WERI-Rb-1 (cell line): ENCODE measurements around the gene UFD1.

Experiments used
- DNase-seq: peaks from one replicate; pipeline ENCODE4 v3.0.0-alpha.2; 2020
- H3K27ac ChIP-seq: fragments of 250-450 bp; sonication (Bioruptor Pico); 2 replicates; pipeline ENCODE4 v1.5.1; 2020; ENCODE audit warnings: mild to moderate bottlenecking, moderate library complexity
- H3K27me3 ChIP-seq: fragments of 250-450 bp; sonication (Bioruptor Pico); 2 replicates; pipeline ENCODE4 v1.5.1; 2021; ENCODE audit warnings: mild to moderate bottlenecking, low read depth, moderate library complexity; ENCODE audit not compliant: insufficient read depth, severe bottlenecking
- H3K36me3 ChIP-seq: fragments of 250-450 bp; sonication (Bioruptor Pico); 2 replicates; pipeline ENCODE4 v1.5.1; 2020; ENCODE audit warnings: mild to moderate bottlenecking, moderate library complexity
- H3K4me3 ChIP-seq: 2 replicates; pipeline ENCODE4 v1.5.1; 2011; ENCODE audit warnings: low read depth, mild to moderate bottlenecking, control low read depth, low read length
- H3K9me3 ChIP-seq: fragments of 250-450 bp; sonication (Bioruptor Pico); 2 replicates; pipeline ENCODE4 v1.5.1; 2021; ENCODE audit warnings: mild to moderate bottlenecking, moderate library complexity; ENCODE audit not compliant: severe bottlenecking
- CTCF ChIP-seq: IDR thresholded peaks from 2 replicates; pipeline ENCODE4 v1.5.1; 2011; ENCODE audit warnings: low read depth, mild to moderate bottlenecking, control low read depth, inconsistent platforms, low read length

UFD1 gene

DNA sequence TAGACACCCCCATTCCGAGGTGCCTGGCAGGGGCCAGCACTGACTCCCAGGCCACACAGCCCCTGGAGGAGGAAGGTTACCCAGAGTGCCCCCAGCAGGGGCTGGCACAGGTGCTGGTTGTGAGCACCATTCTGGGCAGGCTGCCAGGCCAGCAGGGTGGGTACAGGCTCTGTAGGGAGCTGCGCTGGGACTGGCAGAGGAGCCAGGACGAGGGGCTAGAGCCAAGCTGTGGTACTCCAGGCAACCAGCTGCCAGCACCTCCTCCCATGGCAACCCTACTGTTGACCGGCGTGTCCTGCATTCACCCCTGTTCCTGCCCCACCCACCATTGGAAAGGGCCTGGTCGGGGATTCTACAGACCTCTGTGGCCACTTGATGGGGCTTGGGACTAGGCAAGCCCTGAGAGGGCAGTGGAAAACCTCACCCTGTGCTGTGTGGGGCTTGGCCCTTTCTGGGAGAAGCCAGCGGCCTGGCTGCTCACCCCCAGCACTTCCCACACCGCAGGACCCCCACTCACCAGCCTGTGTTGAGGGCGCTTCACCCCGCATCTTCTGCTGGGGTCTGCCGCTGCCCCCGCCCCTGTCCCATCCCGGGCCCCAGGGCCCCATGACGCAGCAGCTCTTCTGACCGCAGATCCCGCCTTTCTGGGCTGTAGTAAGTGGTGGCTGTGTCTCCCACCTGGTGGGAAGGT is 43.3 kb upstream of the UFD1 start:
- Histone ChIP-seq H3K27ac (peak overlapping the region; percentile 36), H3K9me3 (no peaks in the 10 kb centered on the region), H3K4me3 (no peak overlapping the region), H3K27me3 (no peaks in the 10 kb centered on the region), H3K36me3 (peaks cover 44% of the 10 kb centered on the region)
- DNase-seq = peak; percentile 54
- TF ChIP-seq CTCF = no peak

DNA sequence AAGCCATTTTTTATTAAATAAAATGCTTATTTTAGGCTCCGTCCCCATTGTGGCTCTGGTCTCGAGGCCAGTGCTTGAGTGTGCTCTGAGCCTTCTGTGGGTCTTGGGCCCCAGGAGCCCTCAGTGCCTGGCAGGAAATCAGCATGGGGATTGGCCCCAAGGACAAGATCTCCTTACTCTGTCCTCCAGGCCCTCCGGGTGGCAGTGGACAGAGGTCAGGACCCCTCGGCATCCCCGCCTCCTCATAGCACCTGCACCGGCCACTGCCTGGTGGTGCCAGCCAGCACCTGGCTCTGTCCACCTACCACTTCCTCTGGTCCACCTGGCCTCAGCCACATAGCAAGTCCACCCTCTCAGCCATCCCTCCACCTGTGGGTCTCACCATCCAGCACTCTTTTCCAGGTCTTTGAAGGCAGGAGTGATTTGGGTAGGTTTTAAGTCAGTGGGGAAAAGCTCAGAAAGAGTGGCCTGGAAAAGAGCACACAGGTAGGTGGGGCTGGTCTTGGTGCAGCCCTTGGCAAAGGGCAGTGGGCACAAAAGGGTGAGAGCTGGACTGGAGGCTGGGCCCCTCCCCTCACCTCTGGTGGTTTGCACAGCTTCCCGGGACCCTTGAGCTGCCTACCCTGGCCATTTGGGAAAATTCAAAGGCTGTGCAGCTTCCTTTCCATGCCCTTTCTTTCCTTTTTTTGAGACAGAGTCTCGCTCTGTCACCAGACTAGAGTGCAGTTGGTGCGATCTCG is 41.7 kb upstream of the UFD1 start:
- no peak for DNase-seq
- Histone ChIP-seq H3K27ac (no peak overlapping the region), H3K9me3 (no peaks in the 10 kb centered on the region), H3K4me3 (no peak overlapping the region), H3K27me3 (no peaks in the 10 kb centered on the region), H3K36me3 (peaks cover 59% of the 10 kb centered on the region)
- TF ChIP-seq CTCF = no peak

GRCh38 chr22:19520007-19520406 is 41.0 kb upstream of the UFD1 start:
- Histone ChIP-seq H3K36me3 (peaks cover 64% of the 10 kb centered on the region), H3K27ac (no peak overlapping the region), H3K27me3 (no peaks in the 10 kb centered on the region), H3K4me3 (no peak overlapping the region), H3K9me3 (no peaks in the 10 kb centered on the region)
- no peak for DNase-seq
- no peak for TF ChIP-seq CTCF

- Histone ChIP-seq H3K27me3 (no peaks in the 10 kb centered on the region), H3K9me3 (no peaks in the 10 kb centered on the region), H3K36me3 (peaks cover 64% of the 10 kb centered on the region), H3K27ac (no peak overlapping the region), H3K4me3 (no peak overlapping the region)
- TF ChIP-seq CTCF = no peak
- no peak for DNase-seq
Measured at GRCh38 chr22:19519041-19519926, 40.3 kb upstream of the UFD1 start.

GRCh38 chr22:19518635-19519034 is 39.6 kb upstream of the UFD1 start:
- peaks cover 65% of the 10 kb centered on the region for H3K36me3 ChIP-seq
- no peak for TF ChIP-seq CTCF
- DNase-seq = no peak
- H3K9me3 ChIP-seq = no peaks in the 10 kb centered on the region
- H3K27ac ChIP-seq = no peak overlapping the region
- H3K27me3 ChIP-seq = no peaks in the 10 kb centered on the region
- no peak overlapping the region for H3K4me3 ChIP-seq
